HepG2 (cell line): ENCODE results near the gene PAFAH1B1. TPM values are rescaled to one million over a fixed set of nuclear protein-coding genes. Genes with fewer than 3 reads are reported as not detected.
"Not testable (repeated sequence)": the region's sequence is repeated elsewhere in the genome, so short reads cannot be mapped to it uniquely, and the experiment has no call there.

Experiments used
- ATAC-seq: fragments of 200-7000 bp; cut with Tn5 transposase; 3 replicates; pipeline ENCODE4 v1.9.1; 2020; ENCODE audit warnings: mild to moderate bottlenecking, moderate library complexity
- BruUV-seq: library from RNA; stranded (reverse); fragments of 400-500 nt; replicated peaks from 2 replicates; lab custom pipeline; 2021; lab: Mats Ljungman, UMichigan
- CTCF ChIA-PET: fragments of 300-600 bp; formaldehyde crosslinking; extraction: SDS; loops from one replicate; lab custom pipeline; 2021; ENCODE audit warnings: low total read pairs, inconsistent platforms, low intra/inter-chr PET ratio; lab: Yijun Ruan, JAX
- POLR2A ChIA-PET: fragments of 350-600 bp; sonication (Branson Sonifier 250); formaldehyde crosslinking; loops from one replicate; lab custom pipeline; 2020; ENCODE audit warnings: antibody characterized with exemption, inconsistent platforms; lab: Yijun Ruan, JAX
- DNase-seq: peaks from one replicate; pipeline ENCODE4 v3.0.0-alpha.2; 2015; ENCODE audit warnings: low spot score
- FAIRE-seq: peaks from 3 replicates; lab custom pipeline; 2011; peaks lifted over from hg19 to GRCh38; lab: Jason Lieb, UNC
- H2AFZ ChIP-seq: one replicate; pipeline ENCODE4 v1.6.1; 2011; ENCODE audit warnings: low read length, inconsistent platforms
- H3K27ac ChIP-seq: fragments of 300-600 bp; 3 replicates; pipeline ENCODE4 v1.8.0; 2011; ENCODE audit warnings: mixed run types, mild to moderate bottlenecking, mixed read lengths, low read length, inconsistent platforms; ENCODE audit not compliant: insufficient read depth; ENCODE audit errors: extremely low read length
- H3K27me3 ChIP-seq, 2 experiments: fragments of 200-600 bp in 1 of 2; 2 replicates in 1 of 2; 3 replicates in 1 of 2; pipeline versions ENCODE4 v1.6.0 to v1.8.0; 2011; ENCODE audit warnings: low read length in 2 of 2, mild to moderate bottlenecking in 2 of 2, moderate library complexity in 2 of 2, inconsistent platforms in 1 of 2; ENCODE audit not compliant: insufficient read depth in 2 of 2, control insufficient read depth in 1 of 2
- H3K36me3 ChIP-seq, 2 experiments: fragments of 200-600 bp in 1 of 2; replicated peaks in 1 of 2; 2 replicates in 1 of 2; 3 replicates in 1 of 2; pipeline versions ENCODE4 v1.5.1 to v1.8.0; 2011; ENCODE audit warnings: low read length in 2 of 2, inconsistent platforms in 1 of 2; ENCODE audit not compliant: insufficient read depth in 2 of 2, control insufficient read depth in 1 of 2
- H3K4me1 ChIP-seq: 2 replicates; pipeline ENCODE4 v1.5.1; 2012; ENCODE audit warnings: low read length, inconsistent platforms; ENCODE audit not compliant: insufficient read depth
- H3K4me2 ChIP-seq: 2 replicates; pipeline ENCODE4 v1.6.0; 2011; ENCODE audit warnings: low read depth, low read length, inconsistent platforms
- H3K4me3 ChIP-seq, 3 experiments: fragments of 200-600 bp in 1 of 3; sonication (generic), shearing (Covaris generic) in 1 of 3; replicated peaks in 1 of 3; 2 replicates each; pipeline ENCODE4 v1.5.1; 2011 to 2016; ENCODE audit warnings: low read length in 3 of 3, inconsistent platforms in 2 of 3, low read depth in 2 of 3, mild to moderate bottlenecking in 2 of 3, control low read depth in 1 of 3, mixed read lengths in 1 of 3; ENCODE audit not compliant: insufficient read depth in 1 of 3
- H3K79me2 ChIP-seq: one replicate; pipeline ENCODE4 v1.6.1; 2011; ENCODE audit warnings: low read length, inconsistent platforms; ENCODE audit not compliant: insufficient read depth
- H3K9ac ChIP-seq: 2 replicates; pipeline ENCODE4 v1.6.0; 2011; ENCODE audit warnings: mild to moderate bottlenecking, low read depth, low read length, inconsistent platforms; ENCODE audit not compliant: insufficient read depth
- H3K9me3 ChIP-seq: 2 replicates; pipeline ENCODE4 v1.5.1; 2012; ENCODE audit warnings: mild to moderate bottlenecking, low read length
- H4K20me1 ChIP-seq: 2 replicates; pipeline ENCODE4 v1.6.0; 2011; ENCODE audit warnings: inconsistent platforms, mild to moderate bottlenecking, low read length, moderate library complexity; ENCODE audit not compliant: insufficient read depth
- ETV5 ChIP-seq: IDR thresholded peaks from 2 replicates; pipeline ENCODE4 v1.6.1; 2018; ENCODE audit warnings: missing biosample characterization, missing genetic modification reagents, inconsistent platforms, borderline replicate concordance
- NR3C1 ChIP-seq: sonication (generic); formaldehyde crosslinking; IDR thresholded peaks from 2 replicates; pipeline ENCODE4 v1.4.0; 2020; ENCODE audit warnings: missing genetic modification reagents
- ZNF530 ChIP-seq: sonication (generic); formaldehyde crosslinking; IDR thresholded peaks from 2 replicates; pipeline ENCODE4 v1.5.0; 2020; ENCODE audit warnings: low read depth, mild to moderate bottlenecking, missing genetic modification reagents
- WGBS: methylation state at CpG from one replicate; pipeline ENCODE4 v1.1.6; 2017; ENCODE audit warnings: low lambda C conversion rate; 5-methylcytosine and 5-hydroxymethylcytosine counted together
- in situ Hi-C: cut with HindIII; loops from 2 replicates; pipeline ENCODE4 v1.10.0; 2017; ENCODE audit warnings: low pct_unique_long_range_greater_than_20kb; ENCODE audit not compliant: extremely low pct_ligation_motif_present
- intact Hi-C: fragments of 100-400 bp; cut with micrococcal nuclease; formaldehyde crosslinking; loops from one replicate; pipeline ENCODE4 v1.10.0; 2022; ENCODE audit not compliant: unreplicated experiment
- polyA plus RNA-seq, 8 experiments: library from polyadenylated mRNA; depleted of rRNA in 3 of 8; stranded (reverse) in 7 of 8; unstranded in 1 of 8; fragments of >200 nt; fragmentation: Illumina TruSeq in 4 of 8; extraction: Trizol in 4 of 8; gene quantifications; 2 replicates each; pipeline versions ENCODE4 v1.2.1 to v1.2.3, GENCODE V29; 2011 to 2016; ENCODE audit warnings: low read depth in 4 of 8, missing spikeins in 1 of 8, mixed read lengths in 1 of 8; ENCODE audit not compliant: insufficient read depth in 1 of 8
- total RNA-seq, 5 experiments: library from RNA; depleted of rRNA; stranded (reverse); fragments of >200 nt; fragmentation: Illumina TruSeq; extraction: Trizol; gene quantifications; 2 replicates each; pipeline ENCODE4 v1.2.3, GENCODE V29; 2016; ENCODE audit warnings: low read depth in 1 of 5

Gene PAFAH1B1
- total and polyA plus RNA-seq, 2 of the 13 experiments (the other 11 are each of a cell fraction or from before 2014, with no cell fraction given), result 46.0 to 64.9 TPM

- no peak for TF ChIP-seq ZNF530
- no peak for TF ChIP-seq NR3C1 (CRISPR knock-in tag)
- no peak for TF ChIP-seq ETV5 (CRISPR knock-in tag)
Observed at GRCh38 chr17:2624292-2624731, 30.9 kb downstream of the PAFAH1B1 start (continued).

- H3K9me3 ChIP-seq, H2AFZ ChIP-seq, H3K9ac ChIP-seq, H3K27me3 ChIP-seq, CTCF ChIA-PET, POLR2A ChIA-PET, intact Hi-C loops, ATAC-seq, H3K4me2 ChIP-seq, in situ Hi-C loops, H3K4me3 ChIP-seq, H3K27ac ChIP-seq, BruUV-seq, H3K36me3 ChIP-seq, FAIRE-seq, DNase-seq: not testable (repeated sequence)
- peaks cover 29% of the 10 kb centered on the region for H4K20me1 ChIP-seq
- 97% methylated on average over 7 of the region's 7 CpGs for WGBS
- peaks cover 92% of the 10 kb centered on the region for H3K79me2 ChIP-seq
- peaks cover 13% of the 10 kb centered on the region for H3K4me1 ChIP-seq
Observed at GRCh38 chr17:2626626-2627219, 33.3 kb downstream of the PAFAH1B1 start.

GRCh38 chr17:2628922-2629321 lies 35.5 kb downstream of the PAFAH1B1 start:
- Histone ChIP-seq H3K79me2 (peaks cover 96% of the 10 kb centered on the region), H4K20me1 (peaks cover 19% of the 10 kb centered on the region)
- DNase-seq, FAIRE-seq, CTCF ChIA-PET, POLR2A ChIA-PET, H3K4me2 ChIP-seq, H3K27me3 ChIP-seq, H3K4me3 ChIP-seq, H3K27ac ChIP-seq, H3K9me3 ChIP-seq, ATAC-seq, H3K9ac ChIP-seq, H3K36me3 ChIP-seq, BruUV-seq, in situ Hi-C loops, H2AFZ ChIP-seq, intact Hi-C loops, H3K4me1 ChIP-seq: not testable (repeated sequence)
- WGBS, result 98% methylated on average over 2 of the region's 2 CpGs
